PC-9 (cell line): ENCODE results near the gene POLD2. TPM values are rescaled to one million over a fixed set of nuclear protein-coding genes. Genes with fewer than 3 reads are reported as not detected.

ENCODE experiments used
- BruUV-seq: library from RNA; stranded (reverse); fragments of 400-500 nt; replicated peaks from 2 replicates; lab custom pipeline; 2021; lab: Mats Ljungman, UMichigan
- CTCF ChIA-PET: fragments of 300-600 bp; sonication (Branson Sonifier 250); formaldehyde crosslinking; loops from one replicate; lab custom pipeline; 2022; ENCODE audit warnings: antibody characterized with exemption; lab: Charles Lee
- POLR2A ChIA-PET: fragments of 300-600 bp; sonication (Branson Sonifier 250); formaldehyde crosslinking; loops from one replicate; lab custom pipeline; 2022; ENCODE audit warnings: antibody characterized with exemption; ENCODE audit not compliant: unreplicated experiment; lab: Charles Lee
- DNase-seq, 2 experiments: peaks; one replicate each; pipeline versions ENCODE4 v3.0.0 to v3.0.0-alpha.2; 2015 to 2022; ENCODE audit warnings: mixed read lengths in 1 of 2
- H2AFZ ChIP-seq: fragments of 200-600 bp; sonication (generic); 2 replicates; pipeline ENCODE4 v1.8.1; 2017; ENCODE audit warnings: antibody characterized with exemption
- H3F3A ChIP-seq: fragments of 200-600 bp; sonication (generic); 2 replicates; pipeline ENCODE4 v1.8.1; 2017; ENCODE audit warnings: antibody characterized with exemption, mild to moderate bottlenecking, low read depth; ENCODE audit not compliant: insufficient read depth
- H3K27ac ChIP-seq: fragments of 200-600 bp; sonication (generic); 2 replicates; pipeline ENCODE4 v1.6.1; 2016; ENCODE audit warnings: mixed run types
- H3K27me3 ChIP-seq: fragments of 200-600 bp; sonication (generic); 2 replicates; pipeline ENCODE4 v1.6.1; 2016; ENCODE audit warnings: low read depth, mixed run types; ENCODE audit not compliant: insufficient read depth
- H3K36me3 ChIP-seq: fragments of 200-600 bp; sonication (generic); 2 replicates; pipeline ENCODE4 v1.6.1; 2016; ENCODE audit warnings: low read depth, mixed run types
- H3K4me1 ChIP-seq: fragments of 200-600 bp; sonication (generic); replicated peaks from 2 replicates; pipeline ENCODE4 v1.6.1; 2016; ENCODE audit warnings: mixed run types; ENCODE audit not compliant: insufficient read depth
- H3K4me2 ChIP-seq: fragments of 200-600 bp; sonication (generic); 2 replicates; pipeline ENCODE4 v1.6.1; 2017; ENCODE audit warnings: mixed run types
- H3K4me3 ChIP-seq: fragments of 200-600 bp; sonication (generic); 2 replicates; pipeline ENCODE4 v1.6.1; 2016; ENCODE audit warnings: mixed run types
- H3K79me2 ChIP-seq: fragments of 200-600 bp; sonication (generic); 2 replicates; pipeline ENCODE4 v1.6.1; 2017; ENCODE audit warnings: low read depth, mixed run types
- H3K9me2 ChIP-seq: fragments of 200-600 bp; sonication (generic); 2 replicates; pipeline ENCODE4 v1.8.1; 2017; ENCODE audit warnings: mild to moderate bottlenecking; ENCODE audit not compliant: insufficient read depth
- H3K9me3 ChIP-seq: fragments of 200-600 bp; sonication (generic); 2 replicates; pipeline ENCODE4 v1.8.1; 2016; ENCODE audit warnings: low read depth; ENCODE audit not compliant: insufficient read depth
- H4K20me1 ChIP-seq: fragments of 200-600 bp; sonication (generic); 2 replicates; pipeline ENCODE4 v1.8.1; 2017; ENCODE audit not compliant: insufficient read depth
- CTCF ChIP-seq: fragments of 200-600 bp; sonication (generic); conservative IDR thresholded peaks from 2 replicates; pipeline ENCODE4 v1.6.1; 2017; ENCODE audit warnings: mixed run types, antibody characterized with exemption, mild to moderate bottlenecking, moderate library complexity
- EZH2 ChIP-seq: fragments of 200-600 bp; sonication (generic); IDR thresholded peaks from 2 replicates; pipeline ENCODE4 v1.8.0; 2017; ENCODE audit warnings: antibody characterized with exemption, low read depth
- intact Hi-C: fragments of 100-400 bp; cut with micrococcal nuclease; formaldehyde crosslinking; loops from one replicate; pipeline ENCODE4 v1.10.0; 2022; ENCODE audit not compliant: unreplicated experiment
- total RNA-seq: library from RNA; stranded (reverse); gene quantifications from 2 replicates; pipeline ENCODE4 v1.2.3, GENCODE V29; 2021

Gene POLD2
- total RNA-seq, 1 experiment from 2014 or later: 249 TPM

- H3K27me3 ChIP-seq: no peaks in the 10 kb centered on the region
- H3K36me3 ChIP-seq: peaks cover 6% of the 10 kb centered on the region; the same call in 1 of the 2 replicates
- CTCF ChIA-PET: no interaction called here
- H3K4me3 ChIP-seq: no peak overlapping the region
- peaks cover 10% of the 10 kb centered on the region; the same call in 1 of the 2 replicates for H3F3A ChIP-seq
- no peak for DNase-seq
- no peaks in the 10 kb centered on the region for H3K79me2 ChIP-seq
- POLR2A ChIA-PET: no interaction called here
- no peaks in the 10 kb centered on the region for H3K9me3 ChIP-seq
- TF ChIP-seq EZH2: no peak
- no peak for TF ChIP-seq CTCF
- no peaks in the 10 kb centered on the region for H3K4me1 ChIP-seq
- BruUV-seq: no TSS peak
- H3K9me2 ChIP-seq: no peaks in the 10 kb centered on the region
- H2AFZ ChIP-seq: no peak overlapping the region
- H3K27ac ChIP-seq: no peak overlapping the region
- intact Hi-C loops: no loop called here
- H3K4me2 ChIP-seq: no peak overlapping the region
- H4K20me1 ChIP-seq: no peaks in the 10 kb centered on the region
Measured at GRCh38 chr7:44112231-44112996, 10.9 kb downstream of the POLD2 start.

GRCh38 chr7:44111761-44112160 lies 11.6 kb downstream of the POLD2 start:
- Histone ChIP-seq H3K4me1 (no peaks in the 10 kb centered on the region), H3K4me2 (no peak overlapping the region), H2AFZ (no peak overlapping the region), H3K79me2 (no peaks in the 10 kb centered on the region), H3K4me3 (no peak overlapping the region), H3K9me2 (no peaks in the 10 kb centered on the region), H3K27ac (no peak overlapping the region), H3K27me3 (no peaks in the 10 kb centered on the region), H4K20me1 (no peaks in the 10 kb centered on the region), H3K36me3 (peaks cover 6% of the 10 kb centered on the region; the same call in 1 of the 2 replicates), H3K9me3 (no peaks in the 10 kb centered on the region), H3F3A (peaks cover 10% of the 10 kb centered on the region; the same call in 1 of the 2 replicates)
- intact Hi-C loops: no loop called here
- BruUV-seq: no TSS peak
- ChIA-PET CTCF (no interaction called here), POLR2A (no interaction called here)
- TF ChIP-seq EZH2 (no peak), CTCF (no peak)
- no peak for DNase-seq

GRCh38 chr7:44110719-44111635 lies 12.4 kb downstream of the POLD2 start:
- H3K4me2 ChIP-seq: no peak overlapping the region
- no peak for DNase-seq
- TF ChIP-seq EZH2 (no peak), CTCF (no peak)
- BruUV-seq: no TSS peak
- H3K4me1 ChIP-seq: no peaks in the 10 kb centered on the region
- no peak overlapping the region for H2AFZ ChIP-seq
- POLR2A ChIA-PET: interaction anchor here (0.7 kb wide), 1 partner anchor 72 kb away, joined by 3 read pairs; no protein-coding TSS in a partner anchor
- no peaks in the 10 kb centered on the region for H3K79me2 ChIP-seq
- H3K27me3 ChIP-seq: no peaks in the 10 kb centered on the region
- no peaks in the 10 kb centered on the region for H3K9me3 ChIP-seq
- peaks cover under 1% of the 10 kb centered on the region; the same call in 1 of the 2 replicates for H3K36me3 ChIP-seq
- H4K20me1 ChIP-seq: no peaks in the 10 kb centered on the region
- CTCF ChIA-PET: no interaction called here
- H3K27ac ChIP-seq: no peak overlapping the region
- intact Hi-C loops: no loop called here
- peaks cover 11% of the 10 kb centered on the region; the same call in 1 of the 2 replicates for H3F3A ChIP-seq
- no peaks in the 10 kb centered on the region for H3K9me2 ChIP-seq
- H3K4me3 ChIP-seq: no peak overlapping the region
